GM18858 (cell line): ENCODE data around the gene AFAP1L2.

Experiments used
- ATAC-seq: cut with Tn5 transposase; IDR thresholded peaks from one replicate; pipeline ENCODE4 v1.9.1; 2021; ENCODE audit not compliant: unreplicated experiment

AFAP1L2 gene

GRCh38 chr10:114392112-114392835, 12.0 kb downstream of the AFAP1L2 start:
- no peak for ATAC-seq

GRCh38 chr10:114391599-114391998, 12.7 kb downstream of the AFAP1L2 start:
- ATAC-seq: no peak

GRCh38 chr10:114389426-114389825, 14.9 kb downstream of the AFAP1L2 start:
- ATAC-seq: no peak

GRCh38 chr10:114388275-114388674, 16.0 kb downstream of the AFAP1L2 start:
- ATAC-seq: peak; percentile 80

GRCh38 chr10:114387784-114388183, 16.5 kb downstream of the AFAP1L2 start:
- no peak for ATAC-seq

- no peak for ATAC-seq
Observed at GRCh38 chr10:114386452-114386851, 17.9 kb downstream of the AFAP1L2 start.

- ATAC-seq: no peak
Observed at GRCh38 chr10:114385557-114385956, 18.7 kb downstream of the AFAP1L2 start.

GRCh38 chr10:114384601-114385000, 19.7 kb downstream of the AFAP1L2 start:
- ATAC-seq: no peak

- ATAC-seq: no peak
Observed at GRCh38 chr10:114384181-114384580, 20.1 kb downstream of the AFAP1L2 start.

GRCh38 chr10:114380797-114381196, 23.5 kb downstream of the AFAP1L2 start:
- no peak for ATAC-seq

GRCh38 chr10:114380060-114380459, 24.2 kb downstream of the AFAP1L2 start:
- ATAC-seq: no peak

- no peak for ATAC-seq
Observed at GRCh38 chr10:114379631-114380041, 24.7 kb downstream of the AFAP1L2 start.

- no peak for ATAC-seq
Observed at GRCh38 chr10:114376523-114376922, 27.8 kb downstream of the AFAP1L2 start.

GRCh38 chr10:114375047-114375446, 29.3 kb downstream of the AFAP1L2 start:
- ATAC-seq: no peak

GRCh38 chr10:114374053-114374791, 30.1 kb downstream of the AFAP1L2 start:
- ATAC-seq: no peak

- ATAC-seq: no peak
Observed at GRCh38 chr10:114373631-114374030, 30.7 kb downstream of the AFAP1L2 start.

GRCh38 chr10:114372995-114373394, 31.3 kb downstream of the AFAP1L2 start:
- ATAC-seq: no peak

- ATAC-seq: no peak
Observed at GRCh38 chr10:114372179-114372578, 32.1 kb downstream of the AFAP1L2 start.

- no peak for ATAC-seq
Observed at GRCh38 chr10:114370966-114371365, 33.3 kb downstream of the AFAP1L2 start.

- no peak for ATAC-seq
Observed at GRCh38 chr10:114370199-114370598, 34.1 kb downstream of the AFAP1L2 start.

GRCh38 chr10:114368057-114368391, 36.3 kb downstream of the AFAP1L2 start:
- no peak for ATAC-seq

GRCh38 chr10:114367351-114368056, 36.8 kb downstream of the AFAP1L2 start:
- no peak for ATAC-seq
